SK-N-SH (cell line): ENCODE data around the gene VSTM1. TPM values are rescaled to one million over a fixed set of nuclear protein-coding genes. Genes with fewer than 3 reads are reported as not detected.
"Not testable (repeated sequence)": the region's sequence is repeated elsewhere in the genome, so short reads cannot be mapped to it uniquely, and the experiment has no call there.

ENCODE experiments used
- CTCF ChIA-PET: fragments of 300-600, 350-600 bp; formaldehyde crosslinking; extraction: SDS; loops from one replicate; lab custom pipeline; 2021; lab: Yijun Ruan, JAX
- POLR2A ChIA-PET: fragments of 350-600 bp; sonication (Branson Sonifier 250); formaldehyde crosslinking; extraction: SDS; loops from one replicate; lab custom pipeline; 2020; ENCODE audit warnings: antibody characterized with exemption, inconsistent platforms; lab: Yijun Ruan, JAX
- DNase-seq: peaks from one replicate; pipeline ENCODE4 v3.0.0; 2012
- H2AFZ ChIP-seq: fragments of 200-600 bp; sonication (generic); 2 replicates; pipeline ENCODE4 v1.8.1; 2016; ENCODE audit warnings: antibody characterized with exemption, mild to moderate bottlenecking, low read depth
- H3F3A ChIP-seq: fragments of 200-600 bp; sonication (generic); replicated peaks from 2 replicates; pipeline ENCODE3; 2016; ENCODE audit warnings: antibody characterized with exemption, mild to moderate bottlenecking; ENCODE audit not compliant: insufficient read depth
- H3K27ac ChIP-seq, 2 experiments: fragments of 200-500 bp in 1 of 2; fragments of 200-600 bp in 1 of 2; sonication (Bioruptor generic) in 1 of 2; sonication (generic), shearing (Covaris generic) in 1 of 2; 2 replicates each; pipeline versions ENCODE4 v1.5.1 to v1.6.1; 2014 to 2016; ENCODE audit warnings: low read depth in 2 of 2, inconsistent platforms in 1 of 2, low read length in 1 of 2, mild to moderate bottlenecking in 1 of 2, mixed read lengths in 1 of 2
- H3K27me3 ChIP-seq: fragments of 200-600 bp; sonication (generic), shearing (Covaris generic); 2 replicates; pipeline ENCODE4 v1.6.1; 2016; ENCODE audit warnings: mixed run types; ENCODE audit not compliant: insufficient read depth
- H3K36me3 ChIP-seq, 2 experiments: fragments of 200-500 bp in 1 of 2; fragments of 200-600 bp in 1 of 2; sonication (Bioruptor generic) in 1 of 2; sonication (generic) in 1 of 2; replicated peaks in 1 of 2; 2 replicates each; pipeline versions ENCODE3 to v1.5.1; 2014 to 2016; ENCODE audit warnings: low read length in 1 of 2, mild to moderate bottlenecking in 1 of 2; ENCODE audit not compliant: insufficient read depth in 2 of 2, control insufficient read depth in 1 of 2
- H3K4me1 ChIP-seq, 2 experiments: fragments of 200-500 bp in 1 of 2; fragments of 200-600 bp in 1 of 2; sonication (Bioruptor generic) in 1 of 2; sonication (generic), shearing (Covaris generic) in 1 of 2; 2 replicates each; pipeline versions ENCODE4 v1.5.1 to v1.6.1; 2014 to 2016; ENCODE audit warnings: low read depth in 1 of 2, low read length in 1 of 2, mixed run types in 1 of 2; ENCODE audit not compliant: insufficient read depth in 2 of 2, control insufficient read depth in 1 of 2
- H3K4me2 ChIP-seq: fragments of 200-600 bp; sonication (generic), shearing (Covaris generic); 2 replicates; pipeline ENCODE4 v1.6.1; 2017; ENCODE audit warnings: mixed run types
- H3K4me3 ChIP-seq, 2 experiments: fragments of 200-500 bp in 1 of 2; fragments of 200-600 bp in 1 of 2; sonication (Bioruptor generic) in 1 of 2; sonication (generic), shearing (Covaris generic) in 1 of 2; 2 replicates each; pipeline versions ENCODE4 v1.5.1 to v1.8.1; 2014 to 2016; ENCODE audit warnings: low read depth in 2 of 2, inconsistent platforms in 1 of 2, low read length in 1 of 2, mild to moderate bottlenecking in 1 of 2, mixed read lengths in 1 of 2, moderate library complexity in 1 of 2
- H3K79me2 ChIP-seq: fragments of 200-600 bp; sonication (generic); 2 replicates; pipeline ENCODE4 v1.8.1; 2017; ENCODE audit warnings: mild to moderate bottlenecking; ENCODE audit not compliant: insufficient read depth
- H3K9ac ChIP-seq: fragments of 200-600 bp; sonication (generic); 2 replicates; pipeline ENCODE4 v1.6.1; 2017; ENCODE audit warnings: mixed run types
- H3K9me2 ChIP-seq: fragments of 200-600 bp; sonication (generic); 2 replicates; pipeline ENCODE4 v1.6.1; 2017; ENCODE audit warnings: mixed run types
- H3K9me3 ChIP-seq: fragments of 200-600 bp; sonication (generic); 2 replicates; pipeline ENCODE4 v1.6.1; 2017; ENCODE audit warnings: mixed run types, mild to moderate bottlenecking, moderate library complexity
- H4K20me1 ChIP-seq: fragments of 200-600 bp; sonication (generic); 2 replicates; pipeline ENCODE4 v1.6.1; 2017; ENCODE audit warnings: mild to moderate bottlenecking, mixed run types; ENCODE audit not compliant: insufficient read depth
- CTCF ChIP-seq: fragments of 200-600 bp; sonication (generic); IDR thresholded peaks from 2 replicates; pipeline ENCODE4 v1.6.1; 2017; ENCODE audit warnings: antibody characterized with exemption, mild to moderate bottlenecking, moderate library complexity
- EZH2phosphoT487 ChIP-seq: fragments of 200-600 bp; sonication (generic); IDR thresholded peaks from 2 replicates; pipeline ENCODE4 v1.6.1; 2017; ENCODE audit warnings: low read depth, mixed run types, mild to moderate bottlenecking, antibody characterized with exemption, moderate library complexity, borderline replicate concordance
- MAX ChIP-seq: IDR thresholded peaks from 2 replicates; pipeline ENCODE4 v1.4.0; 2012; ENCODE audit warnings: low read depth
- NFIC ChIP-seq: IDR thresholded peaks from 2 replicates; pipeline ENCODE4 v1.4.0; 2012; ENCODE audit warnings: borderline replicate concordance
- NRF1 ChIP-seq: IDR thresholded peaks from 2 replicates; pipeline ENCODE4 v1.6.1; 2012; ENCODE audit warnings: low read depth, mild to moderate bottlenecking, low read length
- RAD21 ChIP-seq: IDR thresholded peaks from 2 replicates; pipeline ENCODE4 v1.6.1; 2012; ENCODE audit warnings: mild to moderate bottlenecking, low read length
- WGBS: methylation state at CpG from one replicate; pipeline ENCODE4 v1.1.6; 2017; ENCODE audit warnings: low lambda C conversion rate; 5-methylcytosine and 5-hydroxymethylcytosine counted together
- polyA plus RNA-seq, 3 experiments: library from polyadenylated mRNA; depleted of rRNA; stranded (reverse); fragments of >200 nt; gene quantifications; 2 replicates each; pipeline ENCODE4 v1.2.3, GENCODE V29; 2012

Gene VSTM1
- polyA plus RNA-seq, 1 of the 3 experiments (the other 2 are of a cell fraction), result 0.10 TPM

GRCh38 chr19:54096617-54097106 lies 33.0 kb upstream of the VSTM1 start:
- 0 out of 2 replicates have a peak, but pooled peaks cover 4% of the 10 kb centered on the region for H3K27me3 ChIP-seq
- no peak overlapping the region for H3K4me3 ChIP-seq
- no peaks in the 10 kb centered on the region for H3K9me3 ChIP-seq
- no peak for DNase-seq
- no peak overlapping the region for H3K4me2 ChIP-seq
- 0 out of 2 replicates have a peak overlapping the region, but pooled peaks have one; percentile 29 for H2AFZ ChIP-seq
- no peaks in the 10 kb centered on the region; a peak in 1 of 4 replicates for H3K4me1 ChIP-seq
- no peak overlapping the region for H3K27ac ChIP-seq
- H3K9ac ChIP-seq, result no peak overlapping the region
- no peaks in the 10 kb centered on the region for H4K20me1 ChIP-seq
- H3K79me2 ChIP-seq, result no peaks in the 10 kb centered on the region
- H3K36me3 ChIP-seq, result no peaks in the 10 kb centered on the region
- ChIA-PET CTCF (interaction anchor here (0.6 kb wide), 1 partner anchor 114 kb away, joined by 3 read pairs; no protein-coding TSS in a partner anchor), POLR2A (no interaction called here)
- no peaks in the 10 kb centered on the region for H3K9me2 ChIP-seq
- no peaks in the 10 kb centered on the region for H3F3A ChIP-seq
- 25% methylated on average over 14 of the region's 14 CpGs for WGBS
- peak; percentile 12; the same call in 1 of the 2 replicates for TF ChIP-seq RAD21
- TF ChIP-seq EZH2phosphoT487, result no peak
- peak; percentile 26 for TF ChIP-seq CTCF
- TF ChIP-seq NFIC, result no peak

- not testable (repeated sequence) for H3K79me2 ChIP-seq, H4K20me1 ChIP-seq, H3K9me3 ChIP-seq, H3K36me3 ChIP-seq, H3K27me3 ChIP-seq, H3F3A ChIP-seq, H3K9me2 ChIP-seq, H3K9ac ChIP-seq, H3K27ac ChIP-seq, H3K4me1 ChIP-seq
- WGBS, result 9% methylated on average over 18 of the region's 46 CpGs
- Histone ChIP-seq H3K4me3 (peak overlapping the region in 1 of 2 experiments; percentile 19; a peak in 2 of 4 replicates), H2AFZ (peak overlapping the region; percentile 22; the same call in 1 of the 2 replicates), H3K4me2 (peak overlapping the region; percentile 69)
- peak; percentile 80 for DNase-seq
- POLR2A ChIA-PET, result interaction anchor here (0.9 kb wide), 1 partner anchor 19 kb away, joined by 5 read pairs; the partner anchor contains the start of gene TFPT
- CTCF ChIA-PET, result interaction anchor here (1.4 to 1.5 kb wide), 2 partner anchors 66 to 71 kb away, joined by 5 to 6 read pairs; no protein-coding TSS in a partner anchor
- TF ChIP-seq NRF1 (peak; percentile 37), MAX (peak; percentile 89)
These were observed 32.3 kb upstream of the VSTM1 start for GRCh38 chr19:54095859-54096616.
